ENCODE measurements around the gene BRD8.
"Not testable (repeated sequence)": the region's sequence is repeated elsewhere in the genome, so short reads cannot be mapped to it uniquely, and the experiment has no call there.

BRD8 gene

GRCh38 chr5:138178516-138179276 is at the start of gene BRD8, which contains the start of gene KIF20A:
Gene BRD8 (minus strand): TSS chr5:138178630. CDS start chr5:138178614, 16 bp downstream.
Gene KIF20A (plus strand): TSS chr5:138179112. CDS start chr5:138179681, 569 bp downstream.
- peak; percentile 99 for DNase-seq

GRCh38 chr5:138226910-138227309 is 48.5 kb upstream of the BRD8 start:
- DNase-seq: no peak

- DNase-seq: no peak
Measured at GRCh38 chr5:138224712-138225111, 46.3 kb upstream of the BRD8 start.

GRCh38 chr5:138223532-138223931 is 45.1 kb upstream of the BRD8 start:
- no peak for DNase-seq

GRCh38 chr5:138216799-138217198 is 38.4 kb upstream of the BRD8 start:
- DNase-seq: peak; percentile 9

- peak; percentile 100 for DNase-seq
Measured at GRCh38 chr5:138213161-138214029, 35.0 kb upstream of the BRD8 start, which contains the start of gene CDC23. Gene CDC23 (minus strand): TSS chr5:138213323. CDS start chr5:138213312, 11 bp downstream.

GRCh38 chr5:138212828-138213160 is 34.4 kb upstream of the BRD8 start:
- DNase-seq: peak; percentile 61

- DNase-seq: no peak
Measured at GRCh38 chr5:138210985-138211384, 32.6 kb upstream of the BRD8 start.

- not testable (repeated sequence) for DNase-seq
Measured at GRCh38 chr5:138193859-138194258, 15.4 kb upstream of the BRD8 start.

GRCh38 chr5:138192826-138193225 is 14.4 kb upstream of the BRD8 start:
- DNase-seq: no peak

GRCh38 chr5:138188626-138189025 is 10.2 kb upstream of the BRD8 start:
- no peak for DNase-seq

- DNase-seq: no peak
Measured at GRCh38 chr5:138186002-138186447, 7.6 kb upstream of the BRD8 start.

- no peak for DNase-seq
Measured at GRCh38 chr5:138182808-138183207, 4.4 kb upstream of the BRD8 start.

- DNase-seq: no peak
Measured at GRCh38 chr5:138180841-138181240, 2.4 kb upstream of the BRD8 start.

- DNase-seq: peak; percentile 87
Measured at GRCh38 chr5:138180183-138180782, 1.9 kb upstream of the BRD8 start.

- peak; percentile 62 for DNase-seq
Measured at GRCh38 chr5:138179277-138179857, 937 bp upstream of the BRD8 start.

GRCh38 chr5:138177941-138178515 is 402 bp downstream of the BRD8 start:
- DNase-seq: peak; percentile 46

- DNase-seq: no peak
Measured at GRCh38 chr5:138170299-138170698, 8.1 kb downstream of the BRD8 start.

GRCh38 chr5:138169124-138169523 is 9.3 kb downstream of the BRD8 start:
- DNase-seq: no peak

- DNase-seq: no peak
Measured at GRCh38 chr5:138163721-138164120, 14.7 kb downstream of the BRD8 start.

- no peak for DNase-seq
Measured at GRCh38 chr5:138160706-138161105, 17.7 kb downstream of the BRD8 start.

- no peak for DNase-seq
Measured at GRCh38 chr5:138159666-138160065, 18.8 kb downstream of the BRD8 start.

- DNase-seq: no peak
Measured at GRCh38 chr5:138157626-138158025, 20.8 kb downstream of the BRD8 start.
